Esophagus (tissue), 2 donors: ENCODE results near the gene TCAP. TPM values are rescaled to one million over a fixed set of nuclear protein-coding genes. Genes with fewer than 3 reads are reported as not detected.
A peak's percentile ranks its signal among the peaks of the same experiment; 100 is the strongest.

ENCODE experiments used
- H3K27ac ChIP-seq, 2 donors: one replicate each; pipeline ENCODE4 v1.5.1; 2013; ENCODE audit warnings: low read depth in 2 of 2, mild to moderate bottlenecking in 2 of 2, inconsistent platforms in 1 of 2, low read length in 1 of 2, moderate library complexity in 1 of 2
- H3K27me3 ChIP-seq, 2 donors: one replicate each; pipeline ENCODE4 v1.6.1; 2013; ENCODE audit warnings: low read length in 2 of 2, control low read depth in 1 of 2, mild to moderate bottlenecking in 1 of 2; ENCODE audit not compliant: insufficient read depth in 2 of 2, control insufficient read depth in 1 of 2
- H3K36me3 ChIP-seq, 2 donors: one replicate each; pipeline ENCODE4 v1.6.1; 2013; ENCODE audit warnings: low read length in 1 of 2; ENCODE audit not compliant: control insufficient read depth in 2 of 2, insufficient read depth in 2 of 2
- H3K4me1 ChIP-seq, 2 donors: one replicate each; pipeline ENCODE4 v1.6.1; 2013; ENCODE audit warnings: low read length in 1 of 2; ENCODE audit not compliant: control insufficient read depth in 2 of 2, insufficient read depth in 2 of 2
- H3K4me3 ChIP-seq, 2 donors: one replicate each; pipeline ENCODE4 v1.5.1; 2013; ENCODE audit warnings: low read length in 2 of 2, mild to moderate bottlenecking in 2 of 2, low read depth in 1 of 2, moderate library complexity in 1 of 2
- H3K9me3 ChIP-seq, 2 donors: one replicate each; pipeline ENCODE4 v1.6.1; 2013; ENCODE audit warnings: mild to moderate bottlenecking in 2 of 2, low read depth in 1 of 2, low read length in 1 of 2, moderate library complexity in 1 of 2; ENCODE audit not compliant: control insufficient read depth in 2 of 2, insufficient read depth in 1 of 2
- WGBS, 2 donors: extraction: QIAGEN DNeasy Blood & Tissue Kit; methylation state at CpG; one replicate each; pipeline ENCODE4 v1.1.7; 2013; 5-methylcytosine and 5-hydroxymethylcytosine counted together
- polyA plus RNA-seq, 2 donors: library from polyadenylated mRNA; stranded (reverse); fragments of 200-250 nt; gene quantifications; one replicate each; pipeline ENCODE4 v1.2.3, GENCODE V29; 2013
- donor health status: healthy with polysubstance abuse.
- donor health status: Bipolar disorder and iron deficiency.

The TCAP gene
- polyA plus RNA-seq, 2 donors = 0.78 to 0.88 TPM

- 56 to 65% methylated on average over 15 of the region's 15 CpGs for WGBS, 2 donors
- Histone ChIP-seq H3K27me3 (no peaks in the 10 kb centered on the region), H3K36me3 (peaks cover 3 to 44% of the 10 kb centered on the region in 2 donors), H3K4me1 (peaks cover 7 to 26% of the 10 kb centered on the region in 2 donors), H3K27ac (peak overlapping the region; percentile 28 to 41), H3K9me3 (no peaks in the 10 kb centered on the region), H3K4me3 (no peak overlapping the region)
Measured at GRCh38 chr17:39659279-39660010, 5.7 kb upstream of the TCAP start.

GRCh38 chr17:39660011-39660360 is 5.2 kb upstream of the TCAP start:
- Histone ChIP-seq H3K4me3 (no peak overlapping the region), H3K36me3 (peaks cover 3 to 44% of the 10 kb centered on the region in 2 donors), H3K27me3 (no peaks in the 10 kb centered on the region), H3K9me3 (no peaks in the 10 kb centered on the region), H3K27ac (peak overlapping the region in 1 of 2 donors; percentile 28), H3K4me1 (peaks cover 7 to 29% of the 10 kb centered on the region in 2 donors)
- 75 to 90% methylated on average over 5 of the region's 5 CpGs for WGBS, 2 donors

GRCh38 chr17:39660397-39661385 is 4.5 kb upstream of the TCAP start:
- Histone ChIP-seq H3K36me3 (peaks cover 3 to 44% of the 10 kb centered on the region in 2 donors), H3K27ac (peak overlapping the region; percentile 21 to 42), H3K9me3 (no peaks in the 10 kb centered on the region), H3K4me3 (no peak overlapping the region), H3K4me1 (peaks cover 7 to 29% of the 10 kb centered on the region in 2 donors), H3K27me3 (no peaks in the 10 kb centered on the region)
- 83 to 88% methylated on average over 35 of the region's 35 CpGs for WGBS, 2 donors

GRCh38 chr17:39661744-39662541 is 3.2 kb upstream of the TCAP start:
- H3K27ac ChIP-seq = peak overlapping the region; percentile 16 to 46
- no peaks in the 10 kb centered on the region for H3K9me3 ChIP-seq
- H3K36me3 ChIP-seq = peaks cover 3 to 39% of the 10 kb centered on the region in 2 donors
- 67 to 82% methylated on average over 8 of the region's 8 CpGs for WGBS, 2 donors
- no peak overlapping the region for H3K4me3 ChIP-seq
- peaks cover 7 to 31% of the 10 kb centered on the region in 2 donors for H3K4me1 ChIP-seq
- H3K27me3 ChIP-seq = no peaks in the 10 kb centered on the region

- no peak overlapping the region for H3K4me3 ChIP-seq
- no peaks in the 10 kb centered on the region for H3K9me3 ChIP-seq
- H3K27ac ChIP-seq = peak overlapping the region in 1 of 2 donors; percentile 8
- peaks cover 3 to 36% of the 10 kb centered on the region in 2 donors for H3K36me3 ChIP-seq
- H3K27me3 ChIP-seq = no peaks in the 10 kb centered on the region
- peaks cover 7 to 35% of the 10 kb centered on the region in 2 donors for H3K4me1 ChIP-seq
- 75% methylated on average over 22 of the region's 22 CpGs for WGBS, 2 donors
Measured at GRCh38 chr17:39662551-39663339, 2.4 kb upstream of the TCAP start.

- Histone ChIP-seq H3K4me3 (no peak overlapping the region), H3K4me1 (peaks cover 10 to 37% of the 10 kb centered on the region in 2 donors), H3K27ac (no peak overlapping the region), H3K27me3 (no peaks in the 10 kb centered on the region), H3K36me3 (peaks cover 3 to 32% of the 10 kb centered on the region in 2 donors), H3K9me3 (no peaks in the 10 kb centered on the region)
- 65 to 71% methylated on average over 4 of the region's 4 CpGs for WGBS, 2 donors
Measured at GRCh38 chr17:39663340-39663687, 1.8 kb upstream of the TCAP start.

- H3K36me3 ChIP-seq = peaks cover 3 to 26% of the 10 kb centered on the region in 2 donors
- H3K27ac ChIP-seq = peak overlapping the region in 1 of 2 donors; percentile 19
- H3K27me3 ChIP-seq = no peaks in the 10 kb centered on the region
- no peak overlapping the region for H3K4me3 ChIP-seq
- H3K9me3 ChIP-seq = no peaks in the 10 kb centered on the region
- WGBS, 2 donors = 45 to 46% methylated on average over 17 of the region's 17 CpGs
- H3K4me1 ChIP-seq = peaks cover 11 to 37% of the 10 kb centered on the region in 2 donors
Measured at GRCh38 chr17:39663688-39664580, 1.2 kb upstream of the TCAP start.

GRCh38 chr17:39665642-39666224 is 584 bp downstream of the TCAP start:
- WGBS, 2 donors = 56 to 58% methylated on average over 17 of the region's 17 CpGs

More at GRCh38 chr17:39665642-39666224, 584 bp downstream of the TCAP start:
- peaks cover 0 to 12% of the 10 kb centered on the region in 2 donors for H3K36me3 ChIP-seq
- H3K27me3 ChIP-seq = no peaks in the 10 kb centered on the region
- no peak overlapping the region for H3K4me3 ChIP-seq
- no peaks in the 10 kb centered on the region for H3K9me3 ChIP-seq
- peaks cover 11 to 32% of the 10 kb centered on the region in 2 donors for H3K4me1 ChIP-seq
- no peak overlapping the region for H3K27ac ChIP-seq
